Breast epithelium (tissue), 3 donors: Measurements from ENCODE around the gene ADGRL3.

Experiments
- POLR2A ChIP-seq: fragments of 450-650 bp; IDR thresholded peaks from one replicate; pipeline ENCODE4 v1.6.1; 2016; ENCODE audit warnings: antibody characterized with exemption, mild to moderate bottlenecking, moderate library complexity
- POLR2AphosphoS5 ChIP-seq, 3 donors: sonication (generic); formaldehyde crosslinking; IDR thresholded peaks; one replicate each; pipeline ENCODE4 v1.6.1; 2017; ENCODE audit warnings: antibody characterized with exemption in 3 of 3
- TF ChIP-seq, protein P1 (sequence below), 3 donors: fragments of 450-650 bp; IDR thresholded peaks; one replicate each; pipeline ENCODE4 v1.5.1; 2016 to 2017; ENCODE audit warnings: antibody characterized with exemption in 3 of 3, mild to moderate bottlenecking in 3 of 3, moderate library complexity in 3 of 3

DNA sequence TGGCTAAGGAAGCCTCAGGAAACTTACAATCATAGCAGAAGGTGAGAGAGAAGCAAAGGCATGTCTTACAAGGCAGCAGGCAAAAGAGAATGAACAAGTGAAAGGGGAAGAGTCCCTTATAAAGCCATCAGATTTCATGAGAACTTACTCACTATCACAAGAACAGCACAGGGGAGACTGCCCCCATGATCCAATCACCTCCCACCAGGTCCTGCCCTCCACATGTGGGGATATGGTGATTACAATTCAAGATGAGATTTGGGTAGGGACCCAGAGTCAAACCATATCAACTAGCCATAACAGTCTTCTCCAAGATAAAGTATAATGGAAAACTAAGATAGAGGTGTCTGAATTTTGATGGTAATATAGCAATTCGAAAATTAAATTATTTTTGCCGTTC lies 534.3 kb downstream of the ADGRL3 start:
- TF ChIP-seq, protein P1, sequence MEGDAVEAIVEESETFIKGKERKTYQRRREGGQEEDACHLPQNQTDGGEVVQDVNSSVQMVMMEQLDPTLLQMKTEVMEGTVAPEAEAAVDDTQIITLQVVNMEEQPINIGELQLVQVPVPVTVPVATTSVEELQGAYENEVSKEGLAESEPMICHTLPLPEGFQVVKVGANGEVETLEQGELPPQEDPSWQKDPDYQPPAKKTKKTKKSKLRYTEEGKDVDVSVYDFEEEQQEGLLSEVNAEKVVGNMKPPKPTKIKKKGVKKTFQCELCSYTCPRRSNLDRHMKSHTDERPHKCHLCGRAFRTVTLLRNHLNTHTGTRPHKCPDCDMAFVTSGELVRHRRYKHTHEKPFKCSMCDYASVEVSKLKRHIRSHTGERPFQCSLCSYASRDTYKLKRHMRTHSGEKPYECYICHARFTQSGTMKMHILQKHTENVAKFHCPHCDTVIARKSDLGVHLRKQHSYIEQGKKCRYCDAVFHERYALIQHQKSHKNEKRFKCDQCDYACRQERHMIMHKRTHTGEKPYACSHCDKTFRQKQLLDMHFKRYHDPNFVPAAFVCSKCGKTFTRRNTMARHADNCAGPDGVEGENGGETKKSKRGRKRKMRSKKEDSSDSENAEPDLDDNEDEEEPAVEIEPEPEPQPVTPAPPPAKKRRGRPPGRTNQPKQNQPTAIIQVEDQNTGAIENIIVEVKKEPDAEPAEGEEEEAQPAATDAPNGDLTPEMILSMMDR (IDR thresholded peaks at IDR 0.05), result no peak
- no peak for TF ChIP-seq POLR2A
- no peak for TF ChIP-seq POLR2AphosphoS5 (IDR thresholded peaks at IDR 0.05)
